Kidney epithelial cell (primary cell): ENCODE data around the gene LARP4. TPM values are rescaled to one million over a fixed set of nuclear protein-coding genes. Genes with fewer than 3 reads are reported as not detected.

ENCODE experiments used
- DNase-seq: peaks from one replicate; pipeline ENCODE4 v3.0.0-alpha.2; 2010; ENCODE audit warnings: low read depth
- H3K27me3 ChIP-seq: 2 replicates; pipeline ENCODE4 v1.6.0; 2011; ENCODE audit warnings: low read length; ENCODE audit not compliant: control insufficient read depth, insufficient read depth
- H3K36me3 ChIP-seq: 2 replicates; pipeline ENCODE4 v1.5.1; 2011; ENCODE audit warnings: low read length; ENCODE audit not compliant: control insufficient read depth, insufficient read depth
- H3K4me3 ChIP-seq: 2 replicates; pipeline ENCODE4 v1.5.1; 2011; ENCODE audit warnings: low read depth, mild to moderate bottlenecking, control low read depth, low read length
- total RNA-seq: library from RNA; depleted of rRNA; stranded (reverse); fragments of >200 nt; gene quantifications from 2 replicates; pipeline ENCODE4 v1.2.3, GENCODE V29; 2015
- TF ChIP-seq, protein P1 (sequence below): IDR thresholded peaks from 2 replicates; pipeline ENCODE4 v1.5.1; 2011; ENCODE audit warnings: mild to moderate bottlenecking, moderate library complexity, low read length, control low read depth, inconsistent platforms; ENCODE audit not compliant: insufficient read depth, poor library complexity, severe bottlenecking

LARP4 gene
- total RNA-seq, 1 donor from 2014 or later = 23.5 TPM

DNA sequence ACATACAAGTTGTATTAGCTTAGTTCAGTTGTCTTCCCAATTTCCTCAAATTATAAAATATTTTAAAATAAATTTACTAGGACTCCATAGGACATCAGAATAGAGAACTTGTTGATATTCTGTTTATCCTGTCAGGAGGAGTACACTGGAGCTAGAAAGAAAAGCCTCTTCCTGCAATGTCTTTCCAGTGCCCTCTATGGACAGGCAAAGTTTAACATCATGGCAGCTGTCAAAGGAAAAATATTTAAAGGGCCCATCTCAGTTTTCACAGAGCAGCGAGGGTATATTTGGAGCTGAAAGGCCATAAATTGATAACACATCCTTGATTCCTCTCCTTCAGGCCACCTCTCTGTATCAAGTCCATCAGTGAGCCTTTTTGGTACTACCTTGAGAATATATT is 123.1 kb downstream of the LARP4 start:
- Histone ChIP-seq H3K36me3 (no peaks in the 10 kb centered on the region), H3K4me3 (no peak overlapping the region), H3K27me3 (no peaks in the 10 kb centered on the region)
- TF ChIP-seq, protein P1, sequence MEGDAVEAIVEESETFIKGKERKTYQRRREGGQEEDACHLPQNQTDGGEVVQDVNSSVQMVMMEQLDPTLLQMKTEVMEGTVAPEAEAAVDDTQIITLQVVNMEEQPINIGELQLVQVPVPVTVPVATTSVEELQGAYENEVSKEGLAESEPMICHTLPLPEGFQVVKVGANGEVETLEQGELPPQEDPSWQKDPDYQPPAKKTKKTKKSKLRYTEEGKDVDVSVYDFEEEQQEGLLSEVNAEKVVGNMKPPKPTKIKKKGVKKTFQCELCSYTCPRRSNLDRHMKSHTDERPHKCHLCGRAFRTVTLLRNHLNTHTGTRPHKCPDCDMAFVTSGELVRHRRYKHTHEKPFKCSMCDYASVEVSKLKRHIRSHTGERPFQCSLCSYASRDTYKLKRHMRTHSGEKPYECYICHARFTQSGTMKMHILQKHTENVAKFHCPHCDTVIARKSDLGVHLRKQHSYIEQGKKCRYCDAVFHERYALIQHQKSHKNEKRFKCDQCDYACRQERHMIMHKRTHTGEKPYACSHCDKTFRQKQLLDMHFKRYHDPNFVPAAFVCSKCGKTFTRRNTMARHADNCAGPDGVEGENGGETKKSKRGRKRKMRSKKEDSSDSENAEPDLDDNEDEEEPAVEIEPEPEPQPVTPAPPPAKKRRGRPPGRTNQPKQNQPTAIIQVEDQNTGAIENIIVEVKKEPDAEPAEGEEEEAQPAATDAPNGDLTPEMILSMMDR = no peak
- no peak for DNase-seq

DNA sequence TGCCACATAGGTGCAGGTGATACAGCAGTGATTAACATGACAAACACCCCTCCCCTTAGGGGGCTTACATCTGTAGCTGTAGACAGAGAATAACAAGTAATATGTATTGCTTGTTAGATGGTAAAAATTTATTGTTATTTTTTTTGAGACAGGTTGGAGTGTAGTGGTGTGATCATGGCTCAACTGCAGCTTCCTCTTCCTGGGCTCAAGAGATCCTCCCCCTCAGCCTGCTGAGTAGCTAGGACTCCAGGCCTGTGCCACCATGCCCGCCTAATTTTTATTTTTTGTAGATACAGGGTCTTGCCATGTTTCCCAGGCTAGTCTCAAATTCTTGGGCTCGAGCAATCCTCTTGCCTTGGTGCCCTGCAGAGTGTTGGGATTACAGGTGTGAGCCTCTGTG is 123.9 kb downstream of the LARP4 start:
- DNase-seq = no peak
- Histone ChIP-seq H3K4me3 (no peak overlapping the region), H3K36me3 (no peaks in the 10 kb centered on the region), H3K27me3 (no peaks in the 10 kb centered on the region)
- TF ChIP-seq, protein P1 = no peak

DNA sequence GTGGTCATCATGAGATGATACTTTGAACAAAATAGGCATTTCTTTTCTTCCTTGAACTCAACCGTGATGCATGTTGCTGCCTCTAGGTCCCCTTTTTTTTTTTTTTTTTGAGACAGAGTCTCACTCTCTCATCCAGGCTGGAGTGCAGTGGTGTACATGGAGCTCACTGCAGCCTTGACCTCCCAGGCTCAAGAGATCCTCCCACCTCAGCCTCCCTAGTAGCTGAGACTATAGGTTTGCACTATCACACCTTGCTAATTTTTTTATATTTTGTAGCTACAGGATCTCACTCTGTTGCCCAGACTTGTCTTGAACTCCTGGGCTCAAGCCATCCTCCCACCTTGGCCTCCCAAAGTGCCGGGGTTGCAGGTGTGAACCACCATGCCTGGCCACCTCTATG is 124.7 kb downstream of the LARP4 start:
- Histone ChIP-seq H3K36me3 (no peaks in the 10 kb centered on the region), H3K27me3 (no peaks in the 10 kb centered on the region), H3K4me3 (no peak overlapping the region)
- TF ChIP-seq, protein P1 = no peak
- no peak for DNase-seq

DNA sequence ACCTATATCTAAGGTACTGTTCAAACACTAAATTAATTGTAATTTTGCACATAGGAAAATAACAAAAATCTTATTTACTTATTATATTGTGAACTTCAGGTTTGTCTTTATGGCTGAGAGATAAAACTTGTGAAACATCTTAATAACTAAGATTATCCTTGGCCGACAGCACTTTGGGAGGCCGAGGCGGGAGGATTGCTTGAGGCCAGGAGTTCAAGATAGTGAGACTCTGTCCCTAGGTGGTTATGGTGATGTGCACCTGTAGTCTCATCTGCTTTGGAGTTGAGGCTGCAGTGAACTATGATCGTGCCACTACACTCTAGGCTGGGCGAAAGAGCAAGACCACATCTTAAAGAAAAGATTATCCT is 126.7 kb downstream of the LARP4 start:
- TF ChIP-seq, protein P1 = no peak
- H3K4me3 ChIP-seq = no peak overlapping the region
- no peak for DNase-seq
- H3K36me3 ChIP-seq = no peaks in the 10 kb centered on the region
- H3K27me3 ChIP-seq = no peaks in the 10 kb centered on the region

DNA sequence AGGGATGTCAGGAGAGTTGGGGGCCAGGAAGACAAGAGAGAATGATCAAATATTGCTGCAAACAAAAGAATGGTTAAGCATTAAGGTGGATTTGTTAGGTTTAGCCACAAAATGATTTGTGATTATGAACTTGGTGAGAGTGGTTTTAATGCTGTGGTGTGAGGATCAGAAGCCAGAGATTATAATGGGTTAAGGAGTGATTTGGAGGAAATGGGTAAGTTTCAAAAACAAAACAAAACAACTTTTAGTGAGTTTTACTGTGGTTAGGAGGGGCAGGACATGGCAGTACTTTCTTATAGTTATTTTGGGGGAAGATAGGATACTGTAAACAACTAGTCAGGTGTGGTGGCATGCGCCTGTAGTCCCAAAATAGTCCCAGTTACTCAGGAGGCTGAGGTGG is 128.1 kb downstream of the LARP4 start:
- no peaks in the 10 kb centered on the region for H3K27me3 ChIP-seq
- no peak for DNase-seq
- no peak overlapping the region for H3K4me3 ChIP-seq
- TF ChIP-seq, protein P1 = no peak
- no peaks in the 10 kb centered on the region for H3K36me3 ChIP-seq

DNA sequence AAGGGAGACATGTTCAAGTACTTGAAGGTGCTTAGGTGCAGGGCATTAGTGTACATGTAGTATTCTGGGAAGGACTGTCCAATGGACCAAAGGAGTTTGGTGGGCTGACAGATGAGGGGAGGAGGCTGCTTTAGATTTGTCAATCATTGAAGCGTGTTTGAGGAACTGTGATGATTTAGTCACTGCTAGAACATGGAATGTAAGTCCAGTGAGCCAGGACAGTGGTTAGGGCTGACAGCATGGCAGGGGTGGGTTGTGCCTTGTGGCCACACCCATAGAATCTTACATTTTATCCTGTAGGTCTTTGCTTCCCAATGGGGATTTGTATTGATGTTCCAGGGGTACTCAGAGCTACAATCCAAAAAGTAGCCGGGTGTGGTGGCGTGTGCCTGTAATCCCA is 128.7 kb downstream of the LARP4 start:
- TF ChIP-seq, protein P1 = no peak
- Histone ChIP-seq H3K36me3 (no peaks in the 10 kb centered on the region), H3K27me3 (no peaks in the 10 kb centered on the region), H3K4me3 (no peak overlapping the region)
- DNase-seq = no peak
